ENCODE measurements around the gene HINFP.

Gene HINFP

GRCh38 chr11:119108146-119108856 is 13.1 kb upstream of the HINFP start:
- DNase-seq (ENCODE audit: low read depth) = peak; percentile 11
- TF ChIP-seq CTCF (conservative IDR thresholded peaks at IDR 0.05; ENCODE audit: low read length) = no peak
- peak overlapping the region; percentile 78 for H3K4me3 ChIP-seq (ENCODE audit: low read length)

- DNase-seq (ENCODE audit: low read depth) = no peak
- no peak for TF ChIP-seq CTCF (conservative IDR thresholded peaks at IDR 0.05; ENCODE audit: low read length)
- H3K4me3 ChIP-seq (ENCODE audit: low read length) = peak overlapping the region; percentile 78
These were observed 12.5 kb upstream of the HINFP start for GRCh38 chr11:119108857-119109221.

- TF ChIP-seq CTCF (conservative IDR thresholded peaks at IDR 0.05; ENCODE audit: low read length) = no peak
- no peak for DNase-seq (ENCODE audit: low read depth)
- H3K4me3 ChIP-seq (ENCODE audit: low read length) = no peak overlapping the region
These were observed 11.5 kb upstream of the HINFP start for GRCh38 chr11:119109843-119110242.

GRCh38 chr11:119110439-119110838 is 10.9 kb upstream of the HINFP start:
- no peak for TF ChIP-seq CTCF (conservative IDR thresholded peaks at IDR 0.05; ENCODE audit: low read length)
- H3K4me3 ChIP-seq (ENCODE audit: low read length) = no peak overlapping the region
- no peak for DNase-seq (ENCODE audit: low read depth)

GRCh38 chr11:119111361-119111925 is 9.9 kb upstream of the HINFP start:
- no peak for DNase-seq (ENCODE audit: low read depth)
- no peak for TF ChIP-seq CTCF (conservative IDR thresholded peaks at IDR 0.05; ENCODE audit: low read length)

GRCh38 chr11:119112314-119113020 is 8.9 kb upstream of the HINFP start:
- no peak for DNase-seq (ENCODE audit: low read depth)
- no peak for TF ChIP-seq CTCF (conservative IDR thresholded peaks at IDR 0.05; ENCODE audit: low read length)
- H3K4me3 ChIP-seq (ENCODE audit: low read length) = no peak overlapping the region

More at GRCh38 chr11:119111361-119111925, 9.9 kb upstream of the HINFP start:
- no peak overlapping the region for H3K4me3 ChIP-seq (ENCODE audit: low read length)

- no peak for DNase-seq (ENCODE audit: low read depth)
- no peak overlapping the region for H3K4me3 ChIP-seq (ENCODE audit: low read length)
- no peak for TF ChIP-seq CTCF (conservative IDR thresholded peaks at IDR 0.05; ENCODE audit: low read length)
These were observed 7.7 kb upstream of the HINFP start for GRCh38 chr11:119113716-119114115.

All from AG10803 (cell line).